ENCODE results near the gene DGKE.

The DGKE gene

DNA sequence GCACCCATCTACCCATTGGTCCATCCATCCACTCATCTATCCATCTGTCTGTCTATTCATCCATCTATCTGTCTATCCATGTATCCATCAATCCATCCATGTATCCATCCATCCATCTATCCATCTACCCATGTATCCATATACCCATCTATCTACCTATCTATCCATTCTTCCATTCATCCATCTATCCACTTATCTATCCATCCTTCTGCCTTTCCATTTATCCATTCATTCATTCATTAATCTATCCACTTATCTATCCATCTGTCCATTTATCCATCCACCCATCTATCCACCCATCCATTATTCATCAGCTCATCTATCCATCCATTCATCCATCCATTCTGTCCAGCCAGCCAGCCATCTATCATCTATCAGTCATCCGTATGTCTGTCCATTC, 58.4 kb downstream of the DGKE start:
- no peak for DNase-seq

DNA sequence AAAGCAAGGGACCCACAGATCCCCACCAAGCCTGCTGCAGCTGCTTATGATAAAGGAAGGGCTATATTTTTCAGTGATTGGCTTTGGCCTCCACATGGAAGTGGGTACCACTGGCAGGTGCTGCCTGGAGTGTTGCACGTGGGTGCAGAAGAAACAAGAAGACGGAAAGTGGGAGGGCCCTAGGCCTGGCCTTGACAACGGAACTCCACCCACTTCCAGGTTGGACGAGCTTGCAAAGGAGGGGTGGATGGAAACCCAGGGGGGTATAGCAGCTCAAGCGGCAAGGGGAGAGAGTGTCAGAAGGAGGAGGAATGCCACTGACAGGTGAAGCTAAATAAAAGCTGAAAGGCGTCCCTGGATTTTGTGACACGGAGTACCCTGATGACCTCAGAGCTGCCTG, 59.6 kb downstream of the DGKE start:
- no peak for DNase-seq

DNA sequence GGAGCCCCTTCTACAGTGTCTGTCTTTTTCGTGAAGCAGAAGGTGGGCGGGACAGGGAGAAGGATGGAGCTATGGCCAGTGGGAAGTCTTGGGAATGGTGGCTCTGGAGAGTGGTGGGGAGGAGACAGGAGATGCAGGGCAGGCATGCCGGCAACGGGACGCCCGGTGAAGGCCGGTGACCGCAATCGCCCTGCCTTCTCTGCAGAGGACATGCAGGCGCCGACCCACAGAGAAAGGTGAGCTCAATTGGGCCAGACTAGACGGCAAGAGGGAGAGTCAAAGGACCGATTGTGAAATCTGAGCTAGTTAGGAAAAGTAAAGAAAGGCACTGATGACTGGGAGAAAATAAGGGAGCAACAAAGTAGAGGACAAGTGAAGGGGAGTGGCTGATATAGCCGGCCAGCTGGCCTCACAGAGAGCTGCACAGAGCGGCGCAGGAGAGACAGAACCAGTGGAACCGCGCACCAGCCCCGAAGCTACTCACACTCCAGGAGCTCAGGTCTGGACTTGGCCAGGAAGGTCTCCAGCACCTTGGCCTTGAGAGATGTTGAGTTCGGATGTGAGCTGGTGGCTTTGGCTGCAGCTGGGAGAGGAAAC, 61.0 kb downstream of the DGKE start:
- DNase-seq = no peak

DNA sequence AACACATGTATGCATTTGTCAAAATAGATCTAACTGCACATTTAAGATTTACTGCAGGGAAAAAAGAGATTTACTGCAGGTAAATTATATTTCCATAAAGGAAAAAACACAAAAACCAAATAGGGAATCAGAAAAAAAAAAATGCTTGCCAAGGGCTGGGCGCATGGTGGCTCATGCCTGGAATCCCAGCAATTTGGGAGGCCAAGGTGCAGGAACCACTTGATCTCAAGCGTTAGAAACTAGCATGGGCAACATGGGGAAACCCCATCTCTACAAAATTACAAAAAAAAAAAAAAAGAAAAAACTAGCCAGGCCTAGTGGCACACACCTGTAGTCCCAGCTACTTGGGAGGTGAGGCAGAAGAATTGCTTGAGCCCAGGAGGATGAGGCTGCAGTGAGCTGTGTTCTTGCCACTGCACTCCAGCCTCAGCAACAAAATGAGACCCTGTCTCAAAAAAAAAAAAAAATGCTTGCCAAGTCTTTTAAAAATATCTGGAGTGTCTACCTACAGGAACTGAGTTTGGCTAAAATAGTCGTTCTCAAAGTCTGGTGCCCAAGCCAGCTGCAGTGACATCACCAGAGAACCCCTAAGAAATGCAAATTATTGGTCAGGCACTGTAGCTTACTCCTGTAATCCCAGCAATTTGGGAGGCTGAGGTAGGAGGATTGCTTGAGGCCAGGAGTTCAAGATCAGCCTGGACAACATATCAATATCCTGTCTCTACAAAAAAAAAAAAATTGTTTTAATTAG, 62.4 kb downstream of the DGKE start:
- no peak for DNase-seq

DNA sequence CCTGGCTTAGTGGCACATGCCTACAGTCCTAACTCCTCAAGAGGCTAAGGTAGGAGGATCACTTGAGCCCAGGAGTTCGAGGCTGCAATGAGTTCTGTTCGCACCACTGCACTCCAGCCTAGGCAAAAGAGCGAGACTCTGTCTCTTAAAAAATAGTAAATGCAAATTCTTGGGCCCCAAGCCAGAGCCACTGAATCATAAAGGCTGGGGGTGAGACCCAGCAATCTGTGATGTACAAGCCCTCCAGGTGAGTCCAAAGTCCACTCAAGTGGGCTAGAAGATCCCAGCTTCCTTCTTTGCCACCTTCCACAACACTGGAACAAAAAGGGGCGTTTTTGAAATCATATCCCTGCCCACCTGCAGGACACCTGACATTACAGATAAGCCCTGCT, 63.0 kb downstream of the DGKE start:
- DNase-seq = no peak

DNA sequence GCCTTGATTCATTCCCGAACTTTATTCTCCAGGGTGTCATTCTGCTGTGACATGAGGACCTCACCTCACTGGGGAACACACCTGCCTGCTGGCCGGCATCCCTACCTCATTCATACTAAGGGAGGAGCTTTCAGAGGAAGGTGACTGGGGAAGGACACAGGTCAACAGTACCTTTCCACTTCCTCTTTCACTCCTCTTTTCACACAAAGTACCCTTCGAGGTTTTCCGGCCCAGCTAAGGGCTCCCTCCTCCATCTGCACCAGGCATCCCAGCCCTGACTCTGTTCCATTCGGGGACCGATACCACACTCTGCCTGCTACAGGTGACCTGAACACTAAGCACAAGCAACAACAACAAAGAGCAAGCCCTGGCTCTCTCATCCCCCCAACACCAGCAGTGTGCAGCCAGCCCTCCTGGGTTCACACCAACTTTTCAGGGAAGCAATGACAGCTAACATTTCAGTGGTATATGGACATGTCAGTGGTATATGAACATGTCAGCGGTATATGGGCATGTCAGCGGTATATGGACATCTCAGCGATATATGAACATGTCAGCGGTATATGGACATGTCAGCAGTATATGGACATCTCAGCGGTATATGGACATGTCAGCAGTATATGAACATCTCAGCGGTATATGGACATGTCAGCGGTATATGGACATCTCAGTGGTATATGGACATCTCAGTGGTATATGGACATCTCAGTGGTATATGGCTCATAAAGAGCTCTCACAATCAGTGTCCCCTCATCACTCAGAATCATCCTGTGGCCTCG, 63.9 kb downstream of the DGKE start:
- DNase-seq = no peak

DNA sequence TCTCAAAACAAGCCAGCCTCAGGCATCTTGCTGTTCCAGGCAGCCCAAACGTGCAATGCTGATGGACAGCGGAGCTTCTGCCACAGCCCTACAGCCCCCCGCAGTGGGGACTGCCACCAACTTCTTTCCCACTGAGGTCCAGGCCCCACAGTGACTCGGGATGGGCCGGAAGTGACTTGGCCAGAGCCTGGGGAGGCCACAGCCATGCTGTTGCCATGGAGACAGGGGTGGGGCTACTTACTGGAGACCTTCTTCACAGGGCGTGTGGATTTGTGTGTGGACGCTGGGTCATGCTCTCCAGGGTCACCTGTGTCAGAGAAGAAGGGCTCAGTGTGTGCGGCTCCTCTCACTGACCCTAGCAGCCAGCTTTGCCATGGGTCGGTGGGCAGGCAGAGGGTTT, 64.9 kb downstream of the DGKE start:
- DNase-seq = no peak

DNA sequence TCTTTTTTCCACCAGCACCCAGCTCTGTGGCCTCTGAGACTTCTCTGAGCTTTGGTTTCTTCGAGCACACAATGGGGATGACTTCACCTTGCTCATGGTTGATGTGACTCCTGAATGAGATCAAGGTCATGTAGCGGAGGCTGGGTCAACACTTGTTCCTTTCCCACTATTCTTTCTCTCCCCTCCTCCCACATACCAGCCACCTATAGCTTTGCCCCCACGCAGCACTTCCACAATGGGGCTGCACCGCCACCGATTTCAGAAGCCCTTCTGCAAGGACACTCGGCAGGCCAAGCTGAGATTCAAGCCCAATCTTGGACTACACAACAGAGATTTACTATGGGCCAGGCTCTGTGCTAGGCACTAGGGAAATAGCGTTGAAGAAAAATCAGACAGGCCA, 65.5 kb downstream of the DGKE start:
- no peak for DNase-seq

DNA sequence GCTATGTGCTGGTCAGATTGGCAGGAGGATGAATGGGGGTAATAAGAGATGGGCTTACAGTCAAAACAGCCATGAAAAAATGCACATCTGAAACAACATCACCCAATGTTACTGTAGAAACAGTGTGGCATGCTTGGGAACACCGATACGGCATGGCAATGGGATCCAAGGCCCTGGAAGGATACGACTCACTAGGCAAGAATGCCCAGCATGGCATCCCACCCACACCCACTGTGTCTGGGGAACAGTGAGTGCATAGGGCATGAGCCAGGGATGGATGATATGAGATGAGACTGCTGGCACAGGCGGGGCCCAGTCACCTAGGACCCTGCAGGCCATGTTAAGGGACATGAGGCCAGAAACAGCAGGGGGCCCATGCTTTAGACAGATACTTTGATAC, 68.4 kb downstream of the DGKE start:
- no peak for DNase-seq

DNA sequence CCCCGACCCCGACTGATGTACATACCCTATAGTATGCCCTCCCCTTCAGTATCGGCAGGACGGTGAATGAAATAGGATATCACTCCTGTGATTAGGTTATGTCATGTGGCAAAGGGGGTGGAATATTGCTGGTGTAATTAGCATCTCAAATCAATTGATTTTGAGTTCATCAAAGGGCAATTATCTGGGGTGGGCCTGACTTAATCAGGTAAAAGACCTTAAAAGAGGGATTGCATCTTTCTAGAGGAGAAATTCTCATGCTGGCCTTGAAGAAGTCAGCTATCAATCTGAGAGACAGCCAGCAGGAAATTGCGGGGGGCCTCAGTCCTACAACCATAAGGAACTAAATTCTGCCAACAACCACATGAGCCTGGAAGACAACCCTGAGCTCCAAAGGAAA, 69.6 kb downstream of the DGKE start:
- no peak for DNase-seq

DNA sequence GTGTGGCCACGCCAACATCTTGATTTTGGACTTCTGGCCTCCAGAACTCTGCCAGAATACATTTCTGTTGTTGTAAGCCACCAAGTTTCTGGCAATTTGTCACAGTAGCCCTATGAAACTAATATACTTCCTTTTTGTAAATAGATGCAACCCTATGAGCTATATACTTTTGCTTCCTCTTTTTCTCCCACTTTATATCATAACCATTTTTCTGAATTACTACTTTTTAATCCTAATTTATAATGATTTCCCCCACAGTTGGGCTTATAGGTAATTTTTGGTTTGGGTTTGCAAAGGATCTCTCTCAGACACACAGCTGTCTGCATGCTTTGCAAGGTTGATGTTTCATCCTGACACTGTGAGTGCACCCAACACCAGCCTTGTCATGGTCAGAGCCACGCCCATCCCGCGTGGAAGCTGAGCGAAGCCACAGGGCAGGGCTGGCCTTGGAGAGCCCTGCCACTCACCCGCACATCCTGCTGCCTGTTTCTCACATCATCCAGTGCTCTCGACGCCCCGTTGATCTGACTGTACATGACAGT, 74.1 kb downstream of the DGKE start:
- peak; percentile 93 for DNase-seq

DNA sequence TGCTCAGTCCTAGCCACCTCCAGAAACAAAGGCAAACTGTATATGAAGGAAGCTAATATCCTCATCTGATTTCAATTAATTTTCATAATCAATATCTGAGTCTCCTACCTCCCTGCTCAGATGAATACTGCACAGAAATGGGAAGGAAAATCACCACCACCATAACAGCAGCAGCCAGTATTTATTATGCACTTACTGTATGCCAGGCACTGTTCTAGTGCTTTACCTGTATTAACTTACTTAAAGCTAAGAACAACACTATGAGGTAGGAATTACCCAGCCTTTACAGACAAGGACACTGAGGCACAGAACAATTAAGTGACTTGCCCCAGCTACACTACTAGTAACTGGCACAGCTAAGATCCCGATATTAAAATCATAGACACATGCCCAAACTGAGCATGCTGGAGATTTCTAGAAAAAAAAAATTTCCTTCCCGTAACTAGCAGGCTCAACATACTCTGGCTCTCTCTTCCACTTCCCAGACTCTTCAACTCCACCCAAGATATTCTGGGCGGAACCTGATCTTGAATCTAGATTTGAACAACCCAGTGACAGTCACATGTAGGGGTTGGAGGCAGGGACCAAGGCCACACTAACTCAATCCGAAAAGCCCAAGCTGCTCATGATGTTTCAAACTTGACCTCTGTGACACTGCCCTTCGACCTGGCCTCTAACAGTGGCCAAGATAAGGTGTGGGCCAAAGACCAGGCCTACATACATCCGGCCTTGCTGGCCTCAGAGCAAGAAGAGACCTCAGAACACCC, 76.0 kb downstream of the DGKE start:
- DNase-seq = no peak

DNA sequence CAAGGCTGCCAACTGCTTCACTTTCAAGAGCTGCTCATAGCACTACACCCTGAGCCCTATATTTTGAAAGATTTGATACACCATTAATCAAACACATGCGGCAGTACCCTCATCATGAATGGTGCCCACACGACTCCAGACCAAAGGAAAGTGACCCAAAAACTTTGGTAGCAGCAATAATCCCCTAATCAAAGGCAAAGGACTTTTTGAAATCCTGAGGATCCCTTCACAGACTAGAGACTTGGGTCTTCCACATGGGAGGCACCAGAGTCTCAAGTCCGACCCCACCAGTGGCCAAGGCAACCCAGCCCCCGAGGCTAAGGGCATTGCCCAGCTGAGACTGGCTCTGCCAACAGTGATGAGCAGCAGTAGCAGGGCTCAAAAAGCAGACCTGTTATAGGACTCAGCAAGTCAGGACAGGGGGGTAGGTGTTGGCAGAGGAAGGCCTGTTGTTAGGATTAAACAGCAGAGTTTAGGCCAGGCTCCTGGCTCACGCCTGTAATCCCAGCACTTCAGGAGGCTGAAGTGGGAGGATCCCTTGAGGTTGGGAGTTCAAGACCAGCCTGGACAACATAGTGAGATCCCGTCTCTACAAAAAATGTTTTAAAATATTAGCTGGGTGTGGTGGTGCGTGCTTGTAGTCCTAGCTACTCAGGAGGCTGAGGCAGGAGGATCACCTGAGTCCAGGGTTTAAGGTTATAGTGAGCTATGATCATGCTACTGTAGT, 76.7 kb downstream of the DGKE start:
- DNase-seq = no peak

DNA sequence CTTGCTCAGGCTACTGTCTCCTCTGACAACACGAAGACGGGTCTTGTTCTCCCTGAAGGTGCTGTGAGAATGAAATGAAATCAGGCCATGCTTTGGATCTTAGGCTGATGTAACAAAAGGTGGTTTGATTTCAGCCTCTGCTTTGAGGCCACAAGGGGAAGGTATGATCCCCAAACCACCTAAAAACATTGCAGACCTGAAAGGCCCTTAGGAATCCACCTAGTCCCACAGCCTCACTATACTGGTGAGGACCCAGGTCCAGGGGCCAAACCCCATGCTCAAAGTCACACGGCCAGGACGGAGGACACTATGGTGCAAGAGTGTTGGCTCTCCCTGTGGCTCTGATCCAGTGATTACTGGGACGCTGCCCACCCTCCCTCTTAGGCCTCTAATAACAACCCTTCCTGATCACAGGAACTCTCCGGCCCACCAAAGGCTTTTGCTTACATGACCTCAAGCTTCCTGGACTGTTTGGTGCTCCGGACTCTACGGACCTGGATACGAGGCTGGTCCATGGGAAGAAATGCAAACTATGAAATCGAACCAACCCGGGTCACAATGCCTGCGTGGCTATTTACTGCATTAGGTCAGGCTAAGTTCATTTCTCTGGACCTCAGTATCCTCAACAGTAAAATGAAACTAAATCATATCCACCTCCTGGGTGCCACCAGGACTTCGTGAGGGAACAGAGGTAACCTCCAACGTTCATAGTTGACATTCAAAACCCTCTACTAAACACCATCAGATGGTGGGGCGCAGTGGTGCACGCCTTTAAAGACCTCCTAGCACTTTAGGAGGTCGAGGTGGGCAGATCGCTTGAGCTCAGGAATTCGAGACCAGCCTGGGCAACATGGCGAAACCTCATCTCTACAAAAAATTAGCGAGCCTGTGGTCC, 78.4 kb downstream of the DGKE start:
- DNase-seq = no peak

DNA sequence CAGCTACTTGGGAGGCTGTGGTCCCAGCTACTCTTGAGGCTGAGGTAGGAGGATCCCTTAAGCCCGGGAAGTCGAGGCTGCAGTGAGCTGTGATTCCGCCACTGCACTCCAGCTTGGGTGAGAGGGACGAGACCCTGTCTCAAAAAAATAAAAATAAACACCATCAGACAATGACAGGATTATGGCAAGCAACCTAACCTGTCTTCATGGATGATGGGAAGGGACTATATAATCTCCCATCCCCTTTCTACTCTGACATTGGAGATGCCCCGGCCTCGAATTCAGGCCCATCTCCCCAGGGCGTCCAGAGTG, 79.0 kb downstream of the DGKE start:
- no peak for DNase-seq

DNA sequence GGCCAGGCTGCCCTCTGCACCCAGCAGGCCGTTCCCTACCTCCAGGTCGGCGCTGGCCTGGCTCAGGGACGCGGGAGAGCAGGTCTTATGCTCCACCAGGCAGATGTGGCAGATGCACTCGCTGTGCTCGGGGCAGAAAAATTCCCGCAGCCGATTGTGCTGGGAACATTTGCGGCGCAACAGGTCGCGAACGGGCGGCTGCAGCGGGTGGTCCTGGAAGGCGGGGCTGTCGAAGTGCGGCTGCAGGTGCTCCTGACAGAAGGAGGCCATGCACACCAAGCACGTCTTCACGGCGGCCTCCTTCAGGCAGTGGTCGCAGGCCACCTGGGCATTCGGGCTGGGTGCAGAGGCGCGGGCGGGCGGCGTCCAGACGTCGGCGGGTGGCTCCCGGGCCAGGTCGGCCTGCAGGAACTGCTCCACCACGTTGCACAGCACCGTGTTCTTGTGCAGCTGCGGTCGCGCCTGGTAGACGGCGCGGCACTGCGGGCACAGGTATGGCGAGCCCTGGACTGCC, 79.5 kb downstream of the DGKE start:
- peak; percentile 45 for DNase-seq

DNA sequence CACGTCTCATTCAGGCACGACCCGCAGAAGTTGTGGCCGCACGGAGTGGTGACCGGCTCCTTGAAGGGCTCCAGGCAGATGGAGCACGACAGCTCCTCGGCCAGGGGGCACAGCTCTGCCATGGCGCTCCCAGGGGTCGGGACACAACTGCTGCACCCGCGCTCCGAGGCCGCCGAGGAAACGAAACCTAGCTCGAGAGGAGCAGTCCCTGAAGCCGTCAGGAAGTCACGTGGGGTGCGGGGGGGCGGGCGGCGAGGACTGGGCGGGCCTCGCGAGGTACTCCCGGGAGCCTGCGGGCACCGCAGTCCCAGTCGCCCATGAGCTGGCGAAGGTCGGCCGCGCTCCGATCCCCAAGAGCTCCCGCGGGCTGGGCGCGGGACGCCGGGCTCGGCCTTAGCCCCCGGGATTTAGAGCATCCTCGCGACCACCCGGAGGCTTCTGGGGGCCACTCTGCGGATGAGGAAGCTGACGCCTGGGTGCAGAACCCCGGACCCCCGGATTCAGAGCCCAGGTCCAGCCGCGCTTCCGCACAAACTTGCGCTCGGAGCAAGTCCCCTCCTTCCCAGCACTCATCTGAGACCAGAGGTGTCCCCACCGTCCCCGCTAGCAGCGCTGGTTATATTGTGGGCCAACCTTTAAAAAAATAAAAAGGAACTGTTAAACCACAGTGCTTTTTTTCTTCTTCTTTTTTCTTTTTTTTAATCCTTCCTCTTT, 80.1 kb downstream of the DGKE start, which contains the start of gene TRIM25:
TRIM25 (minus strand) TSS at position 183 of the 714 bp plus-strand sequence; CDS start at position 122, 61 bp downstream.
- DNase-seq = peak; percentile 89

DNA sequence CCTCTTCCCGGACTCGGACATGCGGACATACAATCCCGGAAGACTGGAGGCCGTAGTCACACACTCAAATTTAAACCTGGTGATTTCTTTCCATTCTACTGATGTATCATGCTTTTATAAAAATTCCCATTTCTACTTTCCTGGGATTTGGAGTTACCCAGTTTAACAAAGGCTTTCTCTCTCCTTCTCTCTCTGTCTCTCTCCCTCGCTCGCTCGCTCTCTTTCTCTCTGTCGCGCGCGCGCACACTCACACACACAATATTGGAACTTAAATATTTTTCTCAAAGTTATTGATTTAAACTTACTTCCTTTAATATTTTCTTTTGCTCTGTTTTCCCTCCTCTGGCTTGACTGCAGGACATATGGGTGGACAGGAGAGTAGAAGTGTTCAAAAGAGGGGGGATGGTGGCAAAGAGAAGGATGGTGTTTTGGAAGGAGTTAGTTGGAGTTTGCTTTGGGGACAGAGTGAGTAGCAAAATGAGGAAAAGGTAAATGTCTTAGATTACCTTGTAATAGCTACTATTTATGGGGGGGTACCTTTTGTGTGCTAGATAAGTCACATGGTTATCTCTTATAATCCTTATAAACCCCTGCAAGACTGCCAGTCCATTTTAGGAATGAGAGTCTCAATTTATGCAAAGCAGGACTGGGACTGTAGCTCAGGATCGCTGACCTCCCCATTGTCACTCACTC, 80.8 kb downstream of the DGKE start:
- DNase-seq = no peak

DNA sequence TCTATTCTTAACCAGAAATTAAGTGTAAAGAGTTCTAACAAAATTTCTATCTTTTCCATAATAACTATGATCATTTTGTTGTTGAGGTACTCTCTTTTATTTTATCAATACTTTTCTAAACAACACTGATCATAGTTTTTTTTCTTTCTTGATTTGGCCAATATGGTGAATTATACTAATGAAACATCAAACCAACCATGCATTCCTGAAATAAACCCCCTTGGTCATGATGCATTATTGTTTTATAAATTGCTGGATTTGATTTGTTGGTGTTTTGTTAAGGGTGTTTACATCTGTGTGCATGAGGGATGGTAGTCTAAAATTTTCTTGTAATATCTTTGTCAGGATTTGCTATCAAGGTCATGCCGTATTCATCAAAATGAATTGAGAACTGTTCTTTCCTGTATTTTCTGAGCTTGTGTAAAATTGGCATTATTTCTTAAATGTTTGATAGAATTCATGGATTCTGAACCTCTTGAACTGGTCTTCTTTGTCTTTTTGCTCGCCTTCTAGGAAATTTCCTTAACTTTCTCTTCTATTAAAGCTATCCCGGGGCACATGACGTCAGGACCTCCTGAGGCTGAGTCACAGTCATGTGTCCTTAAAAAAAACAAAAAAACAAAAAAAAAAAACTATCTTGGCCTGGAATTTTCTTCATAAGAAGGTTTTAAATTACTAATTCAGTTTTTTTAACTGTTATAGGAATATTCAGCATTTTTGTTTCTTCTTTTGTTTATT, 83.8 kb downstream of the DGKE start:
- no peak for DNase-seq

Measured in MV-4-11 (cell line).